Measurements from ENCODE around the gene RFLNA.

Gene RFLNA

GRCh38 chr12:124305136-124305535 lies 10.2 kb downstream of the RFLNA start:
- no peaks in the 10 kb centered on the region for H3K36me3 ChIP-seq (ENCODE audit: insufficient read depth, low read length)
- WGBS = 83% methylated on average over 10 of the region's 10 CpGs
- no peaks in the 10 kb centered on the region for H3K27me3 ChIP-seq (ENCODE audit: insufficient read depth, low read length)
- H3K4me3 ChIP-seq (ENCODE audit: low read length) = no peak overlapping the region
- no peaks in the 10 kb centered on the region for H3K4me1 ChIP-seq (ENCODE audit: insufficient read depth, low read length)
- no peaks in the 10 kb centered on the region for H3K9me3 ChIP-seq (ENCODE audit: insufficient read depth, low read depth, low read length)
- no peak overlapping the region for H3K27ac ChIP-seq (ENCODE audit: low read depth, low read length)
- H3K9ac ChIP-seq (ENCODE audit: low read depth, low read length) = no peak overlapping the region

GRCh38 chr12:124305776-124306685 lies 11.1 kb downstream of the RFLNA start:
- H3K9ac ChIP-seq (ENCODE audit: low read depth, low read length) = no peak overlapping the region
- 91% methylated on average over 24 of the region's 24 CpGs for WGBS

DNA sequence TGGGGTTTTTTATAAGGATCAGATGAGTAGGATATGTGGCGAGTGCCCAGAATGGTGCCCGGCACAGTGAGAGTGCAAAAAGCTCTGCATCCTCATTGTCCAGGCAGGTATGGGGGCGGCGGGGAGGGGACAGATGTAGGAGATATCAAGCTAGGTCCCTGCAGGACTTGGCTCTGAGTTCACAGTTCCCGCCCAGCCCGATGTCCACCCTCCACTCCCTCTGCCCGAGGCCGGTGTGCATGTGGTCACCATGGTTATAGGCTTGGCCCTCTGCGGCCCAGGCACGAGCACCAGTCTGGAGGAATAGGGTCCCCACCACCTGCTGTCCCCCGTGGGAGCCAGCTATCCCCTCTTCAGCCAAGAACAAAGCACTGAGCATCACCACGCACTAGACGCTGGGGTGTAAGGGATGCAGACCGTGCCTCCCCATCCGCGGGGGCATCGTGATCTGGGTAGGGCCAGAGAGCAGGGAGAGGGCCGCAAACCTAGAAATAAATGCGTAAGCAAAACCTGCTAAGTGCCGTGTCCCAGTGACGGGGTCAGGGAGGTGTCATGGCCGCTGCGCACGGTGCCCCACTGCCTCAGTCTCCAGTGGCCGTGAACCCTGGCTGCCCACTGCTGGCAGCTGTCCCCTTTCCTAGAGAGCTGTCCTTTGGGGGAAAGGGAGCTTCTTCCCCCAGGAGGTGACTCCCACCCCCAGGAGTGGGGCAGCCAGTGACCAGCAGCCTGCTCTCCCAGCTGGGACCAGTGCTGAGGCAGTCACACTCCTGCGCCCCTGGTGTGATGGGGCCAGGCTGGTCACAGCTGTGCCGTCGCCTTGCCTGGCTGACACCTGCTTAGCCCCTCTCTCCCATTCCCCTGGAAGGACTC lies 12.0 kb downstream of the RFLNA start:
- WGBS = 91% methylated on average over 28 of the region's 28 CpGs
- Histone ChIP-seq H3K4me3 (ENCODE audit: low read length) (no peak overlapping the region), H3K27me3 (ENCODE audit: insufficient read depth, low read length) (no peaks in the 10 kb centered on the region), H3K27ac (ENCODE audit: low read depth, low read length) (no peak overlapping the region), H3K4me1 (ENCODE audit: insufficient read depth, low read length) (no peaks in the 10 kb centered on the region), H3K9ac (ENCODE audit: low read depth, low read length) (no peak overlapping the region), H3K36me3 (ENCODE audit: insufficient read depth, low read length) (no peaks in the 10 kb centered on the region), H3K9me3 (ENCODE audit: insufficient read depth, low read depth, low read length) (no peaks in the 10 kb centered on the region)

More at GRCh38 chr12:124305776-124306685, 11.1 kb downstream of the RFLNA start:
- H3K27me3 ChIP-seq (ENCODE audit: insufficient read depth, low read length) = no peaks in the 10 kb centered on the region
- H3K27ac ChIP-seq (ENCODE audit: low read depth, low read length) = no peak overlapping the region
- H3K9me3 ChIP-seq (ENCODE audit: insufficient read depth, low read depth, low read length) = no peaks in the 10 kb centered on the region
- no peaks in the 10 kb centered on the region for H3K36me3 ChIP-seq (ENCODE audit: insufficient read depth, low read length)
- H3K4me3 ChIP-seq (ENCODE audit: low read length) = no peak overlapping the region
- H3K4me1 ChIP-seq (ENCODE audit: insufficient read depth, low read length) = no peaks in the 10 kb centered on the region

- Histone ChIP-seq H3K27me3 (ENCODE audit: insufficient read depth, low read length) (no peaks in the 10 kb centered on the region), H3K4me3 (ENCODE audit: low read length) (no peak overlapping the region), H3K36me3 (ENCODE audit: insufficient read depth, low read length) (no peaks in the 10 kb centered on the region), H3K9ac (ENCODE audit: low read depth, low read length) (no peak overlapping the region), H3K9me3 (ENCODE audit: insufficient read depth, low read depth, low read length) (no peaks in the 10 kb centered on the region), H3K27ac (ENCODE audit: low read depth, low read length) (no peak overlapping the region), H3K4me1 (ENCODE audit: insufficient read depth, low read length) (no peaks in the 10 kb centered on the region)
- 94% methylated on average over 10 of the region's 10 CpGs for WGBS
These were observed 12.6 kb downstream of the RFLNA start for GRCh38 chr12:124307556-124307825.

DNA sequence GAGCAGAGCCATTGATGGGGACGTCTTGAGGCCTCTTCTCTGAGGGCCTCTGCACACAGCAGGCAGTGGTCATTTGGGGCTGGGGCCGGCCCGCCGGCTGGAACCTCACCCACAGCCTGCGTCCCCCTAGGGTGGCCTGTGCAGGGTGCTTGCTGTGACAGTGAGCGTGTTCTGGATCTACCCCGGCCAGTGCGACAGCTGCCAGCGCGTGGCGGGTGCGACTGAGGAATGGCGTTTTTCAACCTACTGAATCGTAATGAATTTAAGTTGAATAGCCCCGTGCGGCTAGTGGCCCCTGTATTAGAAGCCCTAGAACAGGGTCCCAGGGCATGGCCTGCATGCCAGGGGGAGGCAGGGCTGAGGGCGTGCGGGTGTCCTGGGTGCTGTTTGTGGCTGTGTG lies 13.8 kb downstream of the RFLNA start:
- no peak overlapping the region for H3K4me3 ChIP-seq (ENCODE audit: low read length)
- no peaks in the 10 kb centered on the region for H3K4me1 ChIP-seq (ENCODE audit: insufficient read depth, low read length)
- no peaks in the 10 kb centered on the region for H3K9me3 ChIP-seq (ENCODE audit: insufficient read depth, low read depth, low read length)
- H3K36me3 ChIP-seq (ENCODE audit: insufficient read depth, low read length) = no peaks in the 10 kb centered on the region
- no peak overlapping the region for H3K9ac ChIP-seq (ENCODE audit: low read depth, low read length)
- WGBS = 95% methylated on average over 18 of the region's 18 CpGs
- H3K27ac ChIP-seq (ENCODE audit: low read depth, low read length) = no peak overlapping the region
- H3K27me3 ChIP-seq (ENCODE audit: insufficient read depth, low read length) = no peaks in the 10 kb centered on the region

DNA sequence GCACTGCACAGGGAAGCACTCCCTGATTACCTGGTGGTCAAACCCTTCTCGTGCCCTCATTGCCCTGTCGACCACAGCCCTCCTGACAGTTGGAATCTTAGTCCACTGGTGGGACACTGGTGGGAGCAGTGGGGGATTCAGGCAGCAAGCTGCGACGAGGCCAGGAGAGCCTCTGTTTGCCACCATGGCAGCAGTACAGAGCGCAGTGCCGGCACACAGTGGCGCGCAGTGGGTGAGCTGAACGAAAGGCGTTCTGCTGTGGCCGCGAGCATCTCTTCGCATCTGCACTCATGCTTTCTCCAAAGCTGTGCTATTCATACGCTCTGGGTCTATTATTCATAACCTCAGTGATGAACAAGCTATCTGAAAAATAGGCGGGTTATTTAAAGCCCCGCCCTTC lies 14.3 kb downstream of the RFLNA start:
- no peaks in the 10 kb centered on the region for H3K9me3 ChIP-seq (ENCODE audit: insufficient read depth, low read depth, low read length)
- no peaks in the 10 kb centered on the region for H3K27me3 ChIP-seq (ENCODE audit: insufficient read depth, low read length)
- H3K9ac ChIP-seq (ENCODE audit: low read depth, low read length) = no peak overlapping the region
- no peaks in the 10 kb centered on the region for H3K4me1 ChIP-seq (ENCODE audit: insufficient read depth, low read length)
- no peaks in the 10 kb centered on the region for H3K36me3 ChIP-seq (ENCODE audit: insufficient read depth, low read length)
- no peak overlapping the region for H3K4me3 ChIP-seq (ENCODE audit: low read length)
- no peak overlapping the region for H3K27ac ChIP-seq (ENCODE audit: low read depth, low read length)
- 95% methylated on average over 16 of the region's 16 CpGs for WGBS

- 90% methylated on average over 6 of the region's 7 CpGs for WGBS
- no peaks in the 10 kb centered on the region for H3K27me3 ChIP-seq (ENCODE audit: insufficient read depth, low read length)
- no peaks in the 10 kb centered on the region for H3K9me3 ChIP-seq (ENCODE audit: insufficient read depth, low read depth, low read length)
- no peaks in the 10 kb centered on the region for H3K4me1 ChIP-seq (ENCODE audit: insufficient read depth, low read length)
- no peak overlapping the region for H3K27ac ChIP-seq (ENCODE audit: low read depth, low read length)
- H3K4me3 ChIP-seq (ENCODE audit: low read length) = no peak overlapping the region
- no peaks in the 10 kb centered on the region for H3K36me3 ChIP-seq (ENCODE audit: insufficient read depth, low read length)
- no peak overlapping the region for H3K9ac ChIP-seq (ENCODE audit: low read depth, low read length)
These were observed 14.9 kb downstream of the RFLNA start for GRCh38 chr12:124309744-124310143.

GRCh38 chr12:124310178-124310577 lies 15.3 kb downstream of the RFLNA start:
- Histone ChIP-seq H3K4me1 (ENCODE audit: insufficient read depth, low read length) (no peaks in the 10 kb centered on the region), H3K27me3 (ENCODE audit: insufficient read depth, low read length) (no peaks in the 10 kb centered on the region), H3K36me3 (ENCODE audit: insufficient read depth, low read length) (no peaks in the 10 kb centered on the region), H3K9ac (ENCODE audit: low read depth, low read length) (no peak overlapping the region), H3K9me3 (ENCODE audit: insufficient read depth, low read depth, low read length) (no peaks in the 10 kb centered on the region), H3K27ac (ENCODE audit: low read depth, low read length) (no peak overlapping the region), H3K4me3 (ENCODE audit: low read length) (no peak overlapping the region)
- WGBS = 84% methylated on average over 4 of the region's 4 CpGs

DNA sequence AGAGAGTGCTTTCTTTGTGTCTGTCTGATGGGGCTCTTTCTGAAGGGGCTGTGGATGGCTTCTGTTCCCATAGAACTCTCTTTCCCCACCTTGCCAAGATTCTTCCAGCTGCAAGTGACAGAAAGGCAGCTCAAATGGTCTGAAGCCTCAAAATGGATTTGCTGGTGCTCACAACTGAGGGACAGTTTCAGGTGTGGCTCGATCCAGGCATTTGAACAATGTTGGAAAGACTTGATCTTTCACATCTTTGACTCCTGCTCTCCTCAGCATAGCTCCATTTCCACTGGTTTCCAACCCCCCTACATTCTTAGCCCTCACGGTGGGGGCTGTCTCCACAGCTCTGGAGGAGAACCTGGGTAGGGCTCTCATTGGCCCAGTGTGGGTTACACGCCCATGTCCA lies 15.9 kb downstream of the RFLNA start:
- Histone ChIP-seq H3K4me1 (ENCODE audit: insufficient read depth, low read length) (no peaks in the 10 kb centered on the region), H3K9me3 (ENCODE audit: insufficient read depth, low read depth, low read length) (no peaks in the 10 kb centered on the region), H3K9ac (ENCODE audit: low read depth, low read length) (no peak overlapping the region), H3K27me3 (ENCODE audit: insufficient read depth, low read length) (no peaks in the 10 kb centered on the region), H3K36me3 (ENCODE audit: insufficient read depth, low read length) (no peaks in the 10 kb centered on the region), H3K27ac (ENCODE audit: low read depth, low read length) (no peak overlapping the region), H3K4me3 (ENCODE audit: low read length) (no peak overlapping the region)
- 89% methylated on average over 3 of the region's 3 CpGs for WGBS

GRCh38 chr12:124311292-124312109 lies 16.6 kb downstream of the RFLNA start:
- Histone ChIP-seq H3K4me3 (ENCODE audit: low read length) (no peak overlapping the region), H3K36me3 (ENCODE audit: insufficient read depth, low read length) (no peaks in the 10 kb centered on the region), H3K4me1 (ENCODE audit: insufficient read depth, low read length) (0 out of 2 replicates have a peak, but pooled peaks cover under 1% of the 10 kb centered on the region), H3K27ac (ENCODE audit: low read depth, low read length) (no peak overlapping the region), H3K9ac (ENCODE audit: low read depth, low read length) (no peak overlapping the region), H3K27me3 (ENCODE audit: insufficient read depth, low read length) (no peaks in the 10 kb centered on the region), H3K9me3 (ENCODE audit: insufficient read depth, low read depth, low read length) (no peaks in the 10 kb centered on the region)
- WGBS = 89% methylated on average over 17 of the region's 17 CpGs

- no peaks in the 10 kb centered on the region for H3K27me3 ChIP-seq (ENCODE audit: insufficient read depth, low read length)
- H3K9me3 ChIP-seq (ENCODE audit: insufficient read depth, low read depth, low read length) = no peaks in the 10 kb centered on the region
- no peak overlapping the region for H3K4me3 ChIP-seq (ENCODE audit: low read length)
- no peak overlapping the region for H3K9ac ChIP-seq (ENCODE audit: low read depth, low read length)
- H3K4me1 ChIP-seq (ENCODE audit: insufficient read depth, low read length) = peaks cover 12% of the 10 kb centered on the region; the same call in 1 of the 2 replicates
- no peak overlapping the region for H3K27ac ChIP-seq (ENCODE audit: low read depth, low read length)
- H3K36me3 ChIP-seq (ENCODE audit: insufficient read depth, low read length) = no peaks in the 10 kb centered on the region
- 81% methylated on average over 6 of the region's 6 CpGs for WGBS
These were observed 17.7 kb downstream of the RFLNA start for GRCh38 chr12:124312601-124313000.
